WTC11 (cell line): ENCODE measurements around the gene TWF2. TPM values are rescaled to one million over a fixed set of nuclear protein-coding genes. Genes with fewer than 3 reads are reported as not detected.
A peak's percentile ranks its signal among the peaks of the same experiment; 100 is the strongest.

Experiments used
- ATAC-seq: fragments of 200-7000 bp; cut with Tn5 transposase; 2 replicates; pipeline ENCODE4 v1.10.0; 2021; ENCODE audit warnings: mild to moderate bottlenecking, moderate library complexity
- CTCF ChIA-PET: fragments of 300-600 bp; sonication (Branson Sonifier 250); formaldehyde crosslinking; loops from one replicate; lab custom pipeline; 2021; ENCODE audit warnings: antibody characterized with exemption; lab: Charles Lee
- POLR2A ChIA-PET: fragments of 350-600 bp; sonication (Branson Sonifier 250); formaldehyde crosslinking; loops from one replicate; lab custom pipeline; 2021; ENCODE audit warnings: antibody characterized with exemption; lab: Charles Lee
- DNase-seq: peaks from one replicate; pipeline ENCODE4 v3.0.0; 2021; ENCODE audit warnings: low spot score
- H3K27ac Mint-ChIP-seq: 2 replicates; pipeline ENCODE4 v1.8.0; 2021; ENCODE audit warnings: mixed read lengths
- H3K27me3 Mint-ChIP-seq: 2 replicates; pipeline ENCODE4 v1.8.0; 2021; ENCODE audit warnings: low read depth, mild to moderate bottlenecking, moderate library complexity, mixed read lengths
- H3K36me3 Mint-ChIP-seq: 2 replicates; pipeline ENCODE4 v1.8.0; 2021; ENCODE audit warnings: mixed read lengths
- H3K4me1 Mint-ChIP-seq: 2 replicates; pipeline ENCODE4 v1.8.0; 2022; ENCODE audit warnings: mixed read lengths
- H3K4me3 Mint-ChIP-seq: 2 replicates; pipeline ENCODE4 v1.8.0; 2021; ENCODE audit warnings: mild to moderate bottlenecking, moderate library complexity, mixed read lengths
- H3K9me3 Mint-ChIP-seq: 2 replicates; pipeline ENCODE4 v1.8.0; 2021; ENCODE audit warnings: mixed read lengths
- CDX4 ChIP-seq: fragments of 250-450 bp; sonication (Bioruptor Pico); IDR thresholded peaks from 2 replicates; pipeline ENCODE4 v1.9.0; 2021; ENCODE audit warnings: moderate library complexity, mild to moderate bottlenecking, inconsistent platforms, borderline replicate concordance
- E2F5 ChIP-seq: sonication (generic); formaldehyde crosslinking; IDR thresholded peaks from 2 replicates; pipeline ENCODE4 v1.8.1; 2022; ENCODE audit warnings: mild to moderate bottlenecking, moderate library complexity, missing genetic modification reagents
- ETV6 ChIP-seq: sonication (generic); formaldehyde crosslinking; IDR thresholded peaks from 2 replicates; pipeline ENCODE4 v1.8.1; 2022; ENCODE audit warnings: mild to moderate bottlenecking, missing genetic modification reagents
- FOXK1 ChIP-seq: sonication (generic); formaldehyde crosslinking; IDR thresholded peaks from 2 replicates; pipeline ENCODE4 v1.8.0; 2022; ENCODE audit warnings: mild to moderate bottlenecking, moderate library complexity, missing genetic modification reagents
- FOXP1 ChIP-seq: sonication (generic); formaldehyde crosslinking; IDR thresholded peaks from 2 replicates; pipeline ENCODE4 v1.8.0; 2022; ENCODE audit warnings: missing genetic modification reagents, mild to moderate bottlenecking, moderate library complexity, borderline replicate concordance
- GABPB1 ChIP-seq: sonication (generic); formaldehyde crosslinking; IDR thresholded peaks from 2 replicates; pipeline ENCODE4 v1.8.1; 2023; ENCODE audit warnings: mild to moderate bottlenecking, missing genetic modification reagents
- GTF2I ChIP-seq: fragments of 250-450 bp; sonication (Bioruptor Pico); conservative IDR thresholded peaks from 2 replicates; pipeline ENCODE4 v1.4.0; 2021; ENCODE audit warnings: mild to moderate bottlenecking
- IRF2 ChIP-seq: sonication (generic); formaldehyde crosslinking; IDR thresholded peaks from 2 replicates; pipeline ENCODE4 v1.8.0; 2022; ENCODE audit warnings: low read depth, missing genetic modification reagents, borderline replicate concordance
- KAT7 ChIP-seq: sonication (generic); formaldehyde crosslinking; IDR thresholded peaks from 2 replicates; pipeline ENCODE4 v1.8.1; 2023; ENCODE audit warnings: missing genetic modification reagents, mild to moderate bottlenecking, borderline replicate concordance
- NR2C2 ChIP-seq: sonication (generic); formaldehyde crosslinking; IDR thresholded peaks from 2 replicates; pipeline ENCODE4 v1.8.0; 2022; ENCODE audit warnings: mild to moderate bottlenecking, missing genetic modification reagents
- RELA ChIP-seq: sonication (generic); formaldehyde crosslinking; IDR thresholded peaks from 2 replicates; pipeline ENCODE4 v1.8.1; 2022; ENCODE audit warnings: missing genetic modification reagents, mild to moderate bottlenecking, borderline replicate concordance
- RORB ChIP-seq: fragments of 250-450 bp; sonication (Bioruptor Pico); IDR thresholded peaks from 2 replicates; pipeline ENCODE4 v1.9.0; 2021; ENCODE audit warnings: mild to moderate bottlenecking
- TP53 ChIP-seq: sonication (generic); formaldehyde crosslinking; IDR thresholded peaks from 2 replicates; pipeline ENCODE4 v1.8.1; 2023; ENCODE audit warnings: mild to moderate bottlenecking, missing genetic modification reagents
- ZNF121 ChIP-seq: sonication (generic); formaldehyde crosslinking; IDR thresholded peaks from 2 replicates; pipeline ENCODE4 v1.8.0; 2023; ENCODE audit warnings: missing genetic modification reagents
- ZNF219 ChIP-seq: sonication (generic); formaldehyde crosslinking; IDR thresholded peaks from 2 replicates; pipeline ENCODE4 v1.8.0; 2023; ENCODE audit warnings: missing genetic modification reagents, mild to moderate bottlenecking, borderline replicate concordance
- ZNF232 ChIP-seq: sonication (generic); formaldehyde crosslinking; IDR thresholded peaks from 2 replicates; pipeline ENCODE4 v1.8.0; 2022; ENCODE audit warnings: mild to moderate bottlenecking, missing genetic modification reagents
- ZNF263 ChIP-seq: sonication (generic); formaldehyde crosslinking; IDR thresholded peaks from 2 replicates; pipeline ENCODE4 v1.8.1; 2022; ENCODE audit warnings: low read depth, mild to moderate bottlenecking, moderate library complexity, missing genetic modification reagents
- ZNF317 ChIP-seq: sonication (generic); formaldehyde crosslinking; IDR thresholded peaks from 2 replicates; pipeline ENCODE4 v1.8.1; 2023; ENCODE audit warnings: low read depth, mild to moderate bottlenecking, moderate library complexity, missing genetic modification reagents, borderline replicate concordance
- ZNF423 ChIP-seq: fragments of 250-450 bp; sonication (Bioruptor Pico); IDR thresholded peaks from 2 replicates; pipeline ENCODE4 v2.1.2; 2022; ENCODE audit warnings: mild to moderate bottlenecking, moderate library complexity
- total RNA-seq: library from RNA; stranded (reverse); gene quantifications from 3 replicates; pipeline ENCODE4 v1.2.3, GENCODE V29; 2021
- TF ChIP-seq, protein P1 (sequence below): fragments of 250-450 bp; sonication (Bioruptor Pico); IDR thresholded peaks from 2 replicates; pipeline ENCODE4 v1.8.0; 2021; ENCODE audit warnings: mild to moderate bottlenecking
- TF ChIP-seq, protein P2 (sequence below): sonication (generic); formaldehyde crosslinking; IDR thresholded peaks from 2 replicates; pipeline ENCODE4 v1.8.0; 2022; ENCODE audit warnings: mild to moderate bottlenecking, missing genetic modification reagents
- TF ChIP-seq, protein P3 (sequence below): sonication (generic); formaldehyde crosslinking; IDR thresholded peaks from 2 replicates; pipeline ENCODE4 v1.8.1; 2023; ENCODE audit warnings: mild to moderate bottlenecking, missing genetic modification reagents, moderate library complexity
- TF ChIP-seq, protein P4 (sequence below): sonication (generic); formaldehyde crosslinking; IDR thresholded peaks from 2 replicates; pipeline ENCODE4 v1.8.1; 2023; ENCODE audit warnings: mild to moderate bottlenecking, missing genetic modification reagents, borderline replicate concordance

Gene TWF2
- total RNA-seq, 1 experiment from 2014 or later = 71.1 TPM

GRCh38 chr3:52225452-52226228, 13.3 kb downstream of the TWF2 start, which contains the start of gene TLR9:
TSS of gene TLR9 (minus strand) at chr3:52225645. CDS start at chr3:52225529, 116 bp downstream.
- no peak within 1 kb of the TSS for H3K4me3 Mint-ChIP-seq
- ChIA-PET CTCF (interaction anchor here (0.6 to 11.5 kb wide), 7 partner anchors 9 to 223 kb away, joined by 3 to 222 read pairs (median 4); partner anchors contain the start of gene TWF2), POLR2A (interaction anchor here (1.5 kb wide), 1 partner anchor 52 kb away, joined by 3 read pairs; no protein-coding TSS in a partner anchor)
- ATAC-seq = peak; percentile 21; the same call in 1 of the 2 replicates
- no peak within 1 kb of the TSS for H3K27ac Mint-ChIP-seq
- peaks cover 5% of the 10 kb centered on the region for H3K4me1 Mint-ChIP-seq
- no peaks in the 10 kb centered on the region for H3K9me3 Mint-ChIP-seq
- peaks cover 10% of the 10 kb centered on the region for H3K36me3 Mint-ChIP-seq
- TF ChIP-seq CDX4 (no peak), KAT7 (CRISPR knock-in tag) (no peak), TP53 (no peak), RELA (CRISPR knock-in tag) (no peak), ZNF263 (CRISPR knock-in tag) (no peak), IRF2 (CRISPR knock-in tag) (no peak), E2F5 (CRISPR knock-in tag) (no peak)
- TF ChIP-seq, protein P1, sequence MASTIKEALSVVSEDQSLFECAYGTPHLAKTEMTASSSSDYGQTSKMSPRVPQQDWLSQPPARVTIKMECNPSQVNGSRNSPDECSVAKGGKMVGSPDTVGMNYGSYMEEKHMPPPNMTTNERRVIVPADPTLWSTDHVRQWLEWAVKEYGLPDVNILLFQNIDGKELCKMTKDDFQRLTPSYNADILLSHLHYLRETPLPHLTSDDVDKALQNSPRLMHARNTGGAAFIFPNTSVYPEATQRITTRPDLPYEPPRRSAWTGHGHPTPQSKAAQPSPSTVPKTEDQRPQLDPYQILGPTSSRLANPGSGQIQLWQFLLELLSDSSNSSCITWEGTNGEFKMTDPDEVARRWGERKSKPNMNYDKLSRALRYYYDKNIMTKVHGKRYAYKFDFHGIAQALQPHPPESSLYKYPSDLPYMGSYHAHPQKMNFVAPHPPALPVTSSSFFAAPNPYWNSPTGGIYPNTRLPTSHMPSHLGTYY = no peak
- TF ChIP-seq, protein P2, sequence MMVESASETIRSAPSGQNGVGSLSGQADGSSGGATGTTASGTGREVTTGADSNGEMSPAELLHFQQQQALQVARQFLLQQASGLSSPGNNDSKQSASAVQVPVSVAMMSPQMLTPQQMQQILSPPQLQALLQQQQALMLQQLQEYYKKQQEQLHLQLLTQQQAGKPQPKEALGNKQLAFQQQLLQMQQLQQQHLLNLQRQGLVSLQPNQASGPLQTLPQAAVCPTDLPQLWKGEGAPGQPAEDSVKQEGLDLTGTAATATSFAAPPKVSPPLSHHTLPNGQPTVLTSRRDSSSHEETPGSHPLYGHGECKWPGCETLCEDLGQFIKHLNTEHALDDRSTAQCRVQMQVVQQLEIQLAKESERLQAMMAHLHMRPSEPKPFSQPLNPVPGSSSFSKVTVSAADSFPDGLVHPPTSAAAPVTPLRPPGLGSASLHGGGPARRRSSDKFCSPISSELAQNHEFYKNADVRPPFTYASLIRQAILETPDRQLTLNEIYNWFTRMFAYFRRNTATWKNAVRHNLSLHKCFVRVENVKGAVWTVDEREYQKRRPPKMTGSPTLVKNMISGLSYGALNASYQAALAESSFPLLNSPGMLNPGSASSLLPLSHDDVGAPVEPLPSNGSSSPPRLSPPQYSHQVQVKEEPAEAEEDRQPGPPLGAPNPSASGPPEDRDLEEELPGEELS (CRISPR knock-in tag) = no peak
- TF ChIP-seq, all 79 proteins: peak for 0
- H3K27me3 Mint-ChIP-seq = no peaks in the 10 kb centered on the region
- no peak for DNase-seq

- H3K9me3 Mint-ChIP-seq = no peaks in the 10 kb centered on the region
- H3K4me1 Mint-ChIP-seq = peaks cover 9% of the 10 kb centered on the region
- no peaks in the 10 kb centered on the region for H3K27me3 Mint-ChIP-seq
- ChIA-PET POLR2A (no interaction called here), CTCF (interaction anchor here (0.5 to 11.5 kb wide), 5 partner anchors 11 to 161 kb away, joined by 3 to 222 read pairs (median 73); partner anchors contain the start of gene TWF2)
- ATAC-seq = no peak
- no peaks in the 10 kb centered on the region for H3K36me3 Mint-ChIP-seq
- DNase-seq = no peak
- no peak overlapping the region for H3K4me3 Mint-ChIP-seq
- H3K27ac Mint-ChIP-seq = no peak overlapping the region; the same call in 1 of the 2 replicates
- no peak for TF ChIP-seq GTF2I (CRISPR knock-in tag)
- no peak for TF ChIP-seq NR2C2
- no peak for TF ChIP-seq ZNF219
- TF ChIP-seq FOXP1 (CRISPR knock-in tag) = no peak
- no peak for TF ChIP-seq GABPB1 (CRISPR knock-in tag)
- no peak for TF ChIP-seq FOXK1 (CRISPR knock-in tag)
- no peak for TF ChIP-seq ZNF232
- TF ChIP-seq ETV6 (CRISPR knock-in tag) = no peak
- TF ChIP-seq ZNF317 (CRISPR knock-in tag) = no peak
- no peak for TF ChIP-seq KAT7 (CRISPR knock-in tag)
- TF ChIP-seq, protein P3, sequence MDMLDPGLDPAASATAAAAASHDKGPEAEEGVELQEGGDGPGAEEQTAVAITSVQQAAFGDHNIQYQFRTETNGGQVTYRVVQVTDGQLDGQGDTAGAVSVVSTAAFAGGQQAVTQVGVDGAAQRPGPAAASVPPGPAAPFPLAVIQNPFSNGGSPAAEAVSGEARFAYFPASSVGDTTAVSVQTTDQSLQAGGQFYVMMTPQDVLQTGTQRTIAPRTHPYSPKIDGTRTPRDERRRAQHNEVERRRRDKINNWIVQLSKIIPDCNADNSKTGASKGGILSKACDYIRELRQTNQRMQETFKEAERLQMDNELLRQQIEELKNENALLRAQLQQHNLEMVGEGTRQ (CRISPR knock-in tag) = no peak
- TF ChIP-seq RORB (CRISPR knock-in tag) = no peak
- TF ChIP-seq, protein P4, sequence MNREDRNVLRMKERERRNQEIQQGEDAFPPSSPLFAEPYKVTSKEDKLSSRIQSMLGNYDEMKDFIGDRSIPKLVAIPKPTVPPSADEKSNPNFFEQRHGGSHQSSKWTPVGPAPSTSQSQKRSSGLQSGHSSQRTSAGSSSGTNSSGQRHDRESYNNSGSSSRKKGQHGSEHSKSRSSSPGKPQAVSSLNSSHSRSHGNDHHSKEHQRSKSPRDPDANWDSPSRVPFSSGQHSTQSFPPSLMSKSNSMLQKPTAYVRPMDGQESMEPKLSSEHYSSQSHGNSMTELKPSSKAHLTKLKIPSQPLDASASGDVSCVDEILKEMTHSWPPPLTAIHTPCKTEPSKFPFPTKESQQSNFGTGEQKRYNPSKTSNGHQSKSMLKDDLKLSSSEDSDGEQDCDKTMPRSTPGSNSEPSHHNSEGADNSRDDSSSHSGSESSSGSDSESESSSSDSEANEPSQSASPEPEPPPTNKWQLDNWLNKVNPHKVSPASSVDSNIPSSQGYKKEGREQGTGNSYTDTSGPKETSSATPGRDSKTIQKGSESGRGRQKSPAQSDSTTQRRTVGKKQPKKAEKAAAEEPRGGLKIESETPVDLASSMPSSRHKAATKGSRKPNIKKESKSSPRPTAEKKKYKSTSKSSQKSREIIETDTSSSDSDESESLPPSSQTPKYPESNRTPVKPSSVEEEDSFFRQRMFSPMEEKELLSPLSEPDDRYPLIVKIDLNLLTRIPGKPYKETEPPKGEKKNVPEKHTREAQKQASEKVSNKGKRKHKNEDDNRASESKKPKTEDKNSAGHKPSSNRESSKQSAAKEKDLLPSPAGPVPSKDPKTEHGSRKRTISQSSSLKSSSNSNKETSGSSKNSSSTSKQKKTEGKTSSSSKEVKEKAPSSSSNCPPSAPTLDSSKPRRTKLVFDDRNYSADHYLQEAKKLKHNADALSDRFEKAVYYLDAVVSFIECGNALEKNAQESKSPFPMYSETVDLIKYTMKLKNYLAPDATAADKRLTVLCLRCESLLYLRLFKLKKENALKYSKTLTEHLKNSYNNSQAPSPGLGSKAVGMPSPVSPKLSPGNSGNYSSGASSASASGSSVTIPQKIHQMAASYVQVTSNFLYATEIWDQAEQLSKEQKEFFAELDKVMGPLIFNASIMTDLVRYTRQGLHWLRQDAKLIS (CRISPR knock-in tag) = no peak
- no peak for TF ChIP-seq ZNF423
- no peak for TF ChIP-seq ZNF121 (CRISPR knock-in tag)
Observed at GRCh38 chr3:52223449-52224408, 15.2 kb downstream of the TWF2 start.
